HG02852 (cell line): Measurements from ENCODE around the gene ARFGAP1.

Experiments
- ATAC-seq: cut with Tn5 transposase; IDR thresholded peaks from one replicate; pipeline ENCODE4 v1.9.1; 2021; ENCODE audit warnings: mild to moderate bottlenecking, moderate library complexity; ENCODE audit not compliant: unreplicated experiment

Gene ARFGAP1

GRCh38 chr20:63272105-63273058 lies at the start of gene ARFGAP1:
TSS of gene ARFGAP1 (plus strand) at chr20:63272813. CDS start at chr20:63275581, 2,768 bp downstream.
- peak; percentile 91 for ATAC-seq

GRCh38 chr20:63223121-63223825 lies 49.3 kb upstream of the ARFGAP1 start:
- no peak for ATAC-seq

DNA sequence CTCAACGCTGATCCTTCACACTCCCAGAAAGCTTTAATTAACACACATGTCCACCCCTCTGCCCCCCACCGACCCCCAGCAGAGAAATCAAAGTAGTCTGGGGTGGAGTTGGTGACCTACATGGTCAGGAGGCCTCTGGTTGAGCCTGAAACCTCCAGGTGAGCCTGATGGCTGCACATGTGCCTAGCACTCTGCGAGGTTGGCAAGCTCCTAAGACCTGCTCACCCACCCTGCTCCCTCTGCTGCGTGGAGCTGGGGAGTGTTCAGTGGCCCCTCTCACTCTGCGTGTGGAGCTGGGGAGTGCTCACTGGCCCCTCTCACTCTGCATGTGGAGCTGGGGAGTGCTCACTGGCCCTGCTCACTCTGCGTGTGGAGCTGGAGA lies 48.8 kb upstream of the ARFGAP1 start:
- no peak for ATAC-seq

- no peak for ATAC-seq
These were observed 48.1 kb upstream of the ARFGAP1 start for GRCh38 chr20:63224412-63225081.

GRCh38 chr20:63225082-63225454 lies 47.5 kb upstream of the ARFGAP1 start:
- ATAC-seq: no peak

- no peak for ATAC-seq
These were observed 46.3 kb upstream of the ARFGAP1 start for GRCh38 chr20:63226042-63226943.

DNA sequence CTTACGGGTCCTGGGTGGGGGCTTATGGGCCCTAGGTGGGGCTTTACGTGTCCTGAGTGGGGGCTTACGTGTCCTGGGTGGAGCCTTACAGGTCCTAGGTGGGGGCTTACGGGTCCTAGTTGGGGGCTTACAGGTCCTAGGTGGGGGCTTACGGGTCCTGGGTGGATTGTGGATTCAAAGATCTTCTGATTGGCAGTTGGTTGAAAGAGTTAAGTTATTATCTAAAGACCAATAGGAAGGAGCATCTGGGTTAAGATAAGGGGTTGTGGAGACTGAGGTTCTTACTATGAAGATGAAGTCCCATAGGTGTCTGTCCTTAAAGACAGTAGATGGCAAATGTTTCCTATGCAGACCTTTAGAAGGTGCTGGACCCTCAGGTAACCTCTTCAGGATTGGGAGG lies 45.4 kb upstream of the ARFGAP1 start:
- no peak for ATAC-seq

DNA sequence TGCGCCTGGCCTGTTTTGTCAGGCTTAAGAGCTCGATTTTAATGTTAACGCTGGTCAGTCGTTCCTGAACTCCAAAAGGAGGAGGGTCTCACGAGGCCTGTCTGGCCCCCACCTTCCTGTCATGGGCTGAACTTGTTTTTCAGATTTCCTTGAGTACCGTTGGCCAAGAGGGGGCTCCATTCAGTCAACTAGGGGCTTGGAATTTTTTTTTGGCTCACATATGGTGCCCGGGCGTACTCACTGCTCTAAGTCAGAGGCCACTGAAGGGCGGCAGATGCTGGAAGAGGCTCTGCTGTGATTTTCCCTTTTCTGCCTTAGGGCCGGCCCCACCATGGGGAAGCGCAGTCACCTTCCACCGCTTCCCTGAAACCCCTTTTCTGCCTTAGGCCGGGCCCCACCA lies 43.8 kb upstream of the ARFGAP1 start:
- ATAC-seq: no peak

DNA sequence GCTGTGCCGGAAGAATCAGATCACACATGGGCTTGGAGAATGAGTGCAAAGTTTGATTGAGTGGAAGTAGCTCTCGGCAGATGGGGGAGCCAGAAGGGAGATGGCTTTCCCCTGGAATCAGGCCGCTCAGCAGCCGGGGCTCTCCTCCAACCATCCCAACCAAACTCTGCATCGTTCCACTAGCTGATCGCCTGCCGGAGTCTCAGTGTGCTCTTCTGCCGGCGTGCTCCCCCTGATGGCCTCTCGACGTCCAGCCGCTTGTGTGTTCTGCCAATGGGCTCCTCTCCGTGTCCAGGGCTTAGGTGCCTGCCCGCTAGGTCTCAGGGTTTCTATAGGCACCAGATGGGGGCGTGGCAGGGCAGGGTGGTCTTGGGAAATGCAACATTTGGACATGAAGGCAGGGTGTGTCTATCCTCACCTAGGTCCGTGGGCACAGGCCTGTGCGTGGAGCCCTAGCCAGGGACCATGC lies 41.8 kb upstream of the ARFGAP1 start:
- no peak for ATAC-seq

DNA sequence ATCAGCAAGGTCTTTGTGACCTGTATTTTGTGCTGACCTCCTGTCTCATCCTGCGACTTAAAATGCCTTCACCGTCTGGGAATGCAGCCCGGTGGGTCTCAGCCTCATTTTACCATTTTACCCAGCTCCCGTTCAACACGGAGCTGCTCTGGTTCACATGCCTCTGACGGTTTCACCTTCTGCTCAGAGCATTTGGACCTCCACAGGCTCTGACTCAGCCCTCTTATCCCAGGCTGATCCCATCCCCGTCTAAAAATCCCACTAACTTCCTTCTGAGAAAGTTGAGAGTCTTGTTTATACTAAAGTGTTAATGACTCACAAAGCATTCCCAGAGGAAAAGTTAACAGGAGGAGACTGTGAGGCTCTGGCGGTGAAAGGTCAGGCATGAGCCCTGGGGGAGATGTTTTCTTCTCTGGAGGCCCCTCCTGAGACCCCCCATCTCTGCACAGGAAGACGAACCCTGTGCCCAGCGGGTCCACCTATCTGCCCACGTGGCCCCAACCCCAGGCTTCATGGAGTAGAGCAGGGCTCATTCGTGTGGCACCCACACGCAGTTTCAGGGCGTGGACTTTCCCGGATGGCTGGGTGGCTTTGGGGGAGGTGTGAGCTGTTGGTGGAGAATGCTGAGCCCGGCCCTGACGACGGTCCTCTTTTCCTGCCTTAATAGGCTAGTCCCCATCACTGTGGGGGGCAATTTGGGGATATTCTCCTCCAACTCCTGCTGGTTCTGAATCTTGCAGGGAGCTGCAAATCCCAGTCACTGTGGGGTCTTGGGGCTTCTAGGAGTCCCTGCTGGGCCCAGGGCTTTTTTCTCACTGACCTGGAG lies 40.2 kb upstream of the ARFGAP1 start:
- no peak for ATAC-seq

DNA sequence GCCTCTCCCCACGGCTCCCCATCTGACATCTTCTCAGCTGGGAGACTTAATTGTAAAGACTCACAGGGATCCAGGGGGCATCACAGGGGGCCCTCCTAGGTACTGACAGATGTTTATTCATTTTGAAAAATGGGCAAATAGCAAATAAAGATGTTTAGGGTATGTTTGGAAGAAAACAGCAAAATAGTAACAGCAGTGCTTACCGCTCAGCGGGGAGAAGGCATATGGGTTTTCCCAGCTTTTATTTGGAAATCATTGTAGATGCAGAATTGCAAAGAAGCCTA lies 39.6 kb upstream of the ARFGAP1 start:
- ATAC-seq: no peak

DNA sequence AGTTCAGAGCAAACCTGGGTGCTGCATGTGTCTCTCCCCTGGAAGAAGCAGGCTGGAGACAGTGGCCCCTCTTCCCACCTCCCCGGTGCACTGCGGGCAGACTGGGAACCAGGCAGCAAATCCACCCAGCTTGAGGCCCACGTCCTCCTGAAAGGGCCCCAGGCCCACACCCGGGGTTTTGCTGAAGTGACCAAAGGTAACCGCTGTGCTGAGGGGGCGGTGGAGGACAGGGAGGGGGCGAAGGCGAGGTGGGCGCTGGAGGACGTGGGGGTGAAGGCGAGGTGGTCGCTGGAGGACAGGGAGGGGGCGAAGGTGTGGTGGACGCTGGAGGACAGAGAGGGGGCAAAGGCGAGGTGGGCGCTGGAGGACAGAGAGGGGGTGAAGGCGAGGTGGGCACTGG lies 38.7 kb upstream of the ARFGAP1 start:
- ATAC-seq: no peak

GRCh38 chr20:63234693-63235398 lies 37.8 kb upstream of the ARFGAP1 start:
- ATAC-seq: no peak

DNA sequence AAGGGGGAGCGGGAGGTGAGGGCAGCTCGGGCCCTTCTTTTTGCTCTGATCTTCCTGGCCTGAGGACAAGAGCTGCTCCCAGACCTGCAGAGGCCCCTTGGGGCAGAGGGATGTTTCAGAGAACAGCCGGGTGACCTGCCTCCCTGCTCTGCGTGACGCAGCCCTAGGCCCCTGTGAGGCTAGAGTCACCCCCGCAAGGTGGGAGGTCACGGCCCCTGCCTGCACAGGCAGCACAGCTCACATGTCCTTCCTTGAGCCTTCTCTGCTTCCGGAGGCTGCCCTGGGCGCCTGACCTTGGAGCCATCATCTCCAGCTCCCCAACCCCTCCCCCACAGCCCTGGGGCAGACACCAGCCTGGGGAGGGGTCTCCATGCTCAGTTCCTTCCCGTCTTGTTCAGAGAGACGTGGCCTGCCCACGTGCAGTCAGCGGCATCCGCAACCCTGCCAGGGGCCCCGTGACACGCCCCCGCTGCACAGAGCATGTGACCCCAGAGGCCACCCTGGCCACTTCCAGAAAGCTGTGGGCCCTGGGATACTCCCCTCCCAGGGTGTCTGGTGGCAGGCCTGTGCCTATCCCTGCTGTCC lies 37.1 kb upstream of the ARFGAP1 start, which contains the start of gene BIRC7:
BIRC7 (plus strand) TSS at position 507 of the 585 bp plus-strand sequence. CDS start 192 bp downstream, outside the sequence.
- no peak for ATAC-seq

- ATAC-seq: no peak
These were observed 36.3 kb upstream of the ARFGAP1 start for GRCh38 chr20:63236116-63236837.

GRCh38 chr20:63238031-63238430 lies 34.6 kb upstream of the ARFGAP1 start:
- ATAC-seq: no peak

DNA sequence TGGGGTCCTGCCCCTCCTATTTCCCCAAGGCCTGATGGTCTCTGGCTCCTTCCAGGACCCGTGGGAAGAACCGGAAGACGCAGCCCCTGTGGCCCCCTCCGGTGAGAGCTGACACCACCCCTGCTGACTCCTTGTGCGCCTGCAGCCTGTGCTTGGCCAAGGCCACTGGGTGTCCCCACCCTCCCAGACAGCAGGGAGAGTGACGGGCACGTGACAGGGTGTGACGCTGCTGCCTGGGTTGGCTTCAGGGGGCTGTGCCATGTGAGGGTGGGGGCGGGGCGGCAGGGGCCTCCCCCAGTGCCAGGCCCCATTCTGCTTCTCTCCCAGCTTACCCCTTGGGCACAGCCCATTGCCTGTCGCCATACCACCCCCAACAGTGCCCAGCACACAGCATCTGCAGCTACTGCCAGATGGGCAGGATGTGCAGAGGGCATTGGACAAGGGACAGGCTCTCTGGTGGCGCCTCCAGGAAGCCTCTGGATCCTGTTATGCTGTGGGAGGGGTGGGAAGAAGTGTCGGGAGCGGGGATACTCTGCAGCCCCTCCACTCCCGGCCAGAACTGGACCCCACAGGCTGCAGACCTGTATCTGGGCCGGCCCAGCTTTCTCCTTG lies 34.0 kb upstream of the ARFGAP1 start:
- no peak for ATAC-seq

- no peak for ATAC-seq
These were observed 33.2 kb upstream of the ARFGAP1 start for GRCh38 chr20:63239431-63239830.
